ENCODE measurements around the gene MCU.
"Not testable (repeated sequence)": the region's sequence is repeated elsewhere in the genome, so short reads cannot be mapped to it uniquely, and the experiment has no call there.

Gene MCU

GRCh38 chr10:72765051-72765745 is 73.3 kb downstream of the MCU start:
- DNase-seq: no peak

GRCh38 chr10:72771195-72771594 is 79.3 kb downstream of the MCU start:
- DNase-seq: not testable (repeated sequence)

- DNase-seq: no peak
Measured at GRCh38 chr10:72772031-72772430, 80.1 kb downstream of the MCU start.

GRCh38 chr10:72779874-72780273 is 87.9 kb downstream of the MCU start:
- DNase-seq: no peak

- no peak for DNase-seq
Measured at GRCh38 chr10:72782649-72783330, 90.8 kb downstream of the MCU start.

- DNase-seq: no peak
Measured at GRCh38 chr10:72783410-72783833, 91.5 kb downstream of the MCU start.

GRCh38 chr10:72784551-72785351 is 92.8 kb downstream of the MCU start:
- DNase-seq: no peak

- no peak for DNase-seq
Measured at GRCh38 chr10:72785409-72785808, 93.5 kb downstream of the MCU start.

GRCh38 chr10:72790216-72790990 is 98.5 kb downstream of the MCU start:
- DNase-seq: no peak

GRCh38 chr10:72792288-72792687 is 100.3 kb downstream of the MCU start:
- DNase-seq: no peak

- no peak for DNase-seq
Measured at GRCh38 chr10:72793752-72794151, 101.8 kb downstream of the MCU start.

- DNase-seq: no peak
Measured at GRCh38 chr10:72794260-72794659, 102.3 kb downstream of the MCU start.

- DNase-seq: no peak
Measured at GRCh38 chr10:72796042-72796441, 104.1 kb downstream of the MCU start.

GRCh38 chr10:72796538-72796937 is 104.6 kb downstream of the MCU start:
- no peak for DNase-seq

GRCh38 chr10:72800000-72800740 is 108.2 kb downstream of the MCU start:
- peak; percentile 6 for DNase-seq

- no peak for DNase-seq
Measured at GRCh38 chr10:72800741-72801092, 108.8 kb downstream of the MCU start.

- no peak for DNase-seq
Measured at GRCh38 chr10:72801263-72801868, 109.4 kb downstream of the MCU start.

GRCh38 chr10:72802332-72802731 is 110.4 kb downstream of the MCU start:
- no peak for DNase-seq

GRCh38 chr10:72802763-72803505 is 111.0 kb downstream of the MCU start:
- DNase-seq: no peak

- no peak for DNase-seq
Measured at GRCh38 chr10:72808001-72808400, 116.1 kb downstream of the MCU start.

GRCh38 chr10:72809006-72809405 is 117.1 kb downstream of the MCU start:
- no peak for DNase-seq
